Measurements from ENCODE around the gene DSCAML1. TPM values are rescaled to one million over a fixed set of nuclear protein-coding genes. Genes with fewer than 3 reads are reported as not detected.

The DSCAML1 gene
- total RNA-seq, 1 donor from 2014 or later, result 4.0 TPM

- H3K4me3 ChIP-seq (ENCODE audit: low read depth, low read length), result no peak overlapping the region
- no peak for TF ChIP-seq CTCF (conservative IDR thresholded peaks at IDR 0.05; ENCODE audit: low read depth, low read length)
- DNase-seq (ENCODE audit: low read depth), result no peak
Observed at GRCh38 chr11:117547195-117547850, 249.7 kb downstream of the DSCAML1 start.

GRCh38 chr11:117546431-117547194 lies 250.4 kb downstream of the DSCAML1 start:
- TF ChIP-seq CTCF (conservative IDR thresholded peaks at IDR 0.05; ENCODE audit: low read depth, low read length), result no peak
- no peak for DNase-seq (ENCODE audit: low read depth)
- H3K4me3 ChIP-seq (ENCODE audit: low read depth, low read length), result no peak overlapping the region

GRCh38 chr11:117545706-117546105 lies 251.3 kb downstream of the DSCAML1 start:
- TF ChIP-seq CTCF (conservative IDR thresholded peaks at IDR 0.05; ENCODE audit: low read depth, low read length), result no peak
- DNase-seq (ENCODE audit: low read depth), result no peak
- no peak overlapping the region for H3K4me3 ChIP-seq (ENCODE audit: low read depth, low read length)

- TF ChIP-seq CTCF (conservative IDR thresholded peaks at IDR 0.05; ENCODE audit: low read depth, low read length), result no peak
- no peak for DNase-seq (ENCODE audit: low read depth)
Observed at GRCh38 chr11:117544130-117544800, 252.8 kb downstream of the DSCAML1 start.

GRCh38 chr11:117541211-117541610 lies 255.8 kb downstream of the DSCAML1 start:
- DNase-seq (ENCODE audit: low read depth), result no peak
- no peak overlapping the region for H3K4me3 ChIP-seq (ENCODE audit: low read depth, low read length)
- TF ChIP-seq CTCF (conservative IDR thresholded peaks at IDR 0.05; ENCODE audit: low read depth, low read length), result no peak

More at GRCh38 chr11:117544130-117544800, 252.8 kb downstream of the DSCAML1 start:
- no peak overlapping the region for H3K4me3 ChIP-seq (ENCODE audit: low read depth, low read length)

- no peak for TF ChIP-seq CTCF (conservative IDR thresholded peaks at IDR 0.05; ENCODE audit: low read depth, low read length)
- DNase-seq (ENCODE audit: low read depth), result no peak
- no peak overlapping the region for H3K4me3 ChIP-seq (ENCODE audit: low read depth, low read length)
Observed at GRCh38 chr11:117538263-117539135, 258.5 kb downstream of the DSCAML1 start.
